Measurements from ENCODE around the gene XIRP1. TPM values are rescaled to one million over a fixed set of nuclear protein-coding genes. Genes with fewer than 3 reads are reported as not detected.

Gene XIRP1
- total RNA-seq, 1 experiment from 2014 or later: not detected

GRCh38 chr3:39153977-39154279 lies 38.5 kb downstream of the XIRP1 start:
- RAD21 ChIA-PET (ENCODE audit: low non-redundant PET in 1 of 2, low total read pairs in 2 of 2, uncharacterized antibody in 2 of 2, unreplicated experiment in 2 of 2): no interaction called here

More at GRCh38 chr3:39153977-39154279, 38.5 kb downstream of the XIRP1 start:
- H3K9me2 ChIP-seq (ENCODE audit: insufficient read depth): no peaks in the 10 kb centered on the region
- ChIA-PET CTCF (no interaction called here), POLR2A (no interaction called here)
- H3K4me1 ChIP-seq (ENCODE audit: control insufficient read depth in 1 of 2, insufficient read depth in 2 of 2, low read length in 2 of 2): peaks cover 44 to 51% of the 10 kb centered on the region in 2 experiments
- peak overlapping the region; percentile 82 for H3K27ac ChIP-seq (ENCODE audit: low read depth, low read length)
- BruUV-seq (replicated peaks): no TSS peak
- peak overlapping the region; percentile 81 for H3K4me2 ChIP-seq (ENCODE audit: low read length)
- no peaks in the 10 kb centered on the region for H3K27me3 ChIP-seq (ENCODE audit: insufficient read depth, low read length)
- TF ChIP-seq ZBTB33 (IDR thresholded peaks at IDR 0.05; ENCODE audit: extremely low read depth, insufficient replicate concordance, low read length) (no peak), JUND (IDR thresholded peaks at IDR 0.05) (no peak), SP1 (IDR thresholded peaks at IDR 0.05; ENCODE audit: low read depth) (no peak), CTCF (IDR thresholded peaks at IDR 0.05 in 2 of 3, conservative IDR thresholded peaks at IDR 0.05 in 1 of 3; ENCODE audit: borderline replicate concordance in 1 of 3, insufficient read depth in 1 of 3, low read depth in 2 of 3, low read length in 2 of 3) (no peak), EZH2 (IDR thresholded peaks at IDR 0.05) (no peak), REST (IDR thresholded peaks at IDR 0.05; ENCODE audit: low read depth) (no peak), RAD21 (IDR thresholded peaks at IDR 0.05; ENCODE audit: low read depth) (no peak), FOSL1 (IDR thresholded peaks at IDR 0.05; ENCODE audit: low read depth) (no peak), EZH2phosphoT487 (IDR thresholded peaks at IDR 0.05; ENCODE audit: borderline replicate concordance) (no peak), YY1 (IDR thresholded peaks at IDR 0.05; ENCODE audit: extremely low read depth, insufficient replicate concordance, low read depth, low read length) (no peak), CEBPB (IDR thresholded peaks at IDR 0.05; ENCODE audit: low read depth) (no peak), MAX (IDR thresholded peaks at IDR 0.05) (no peak), ZNF274 (IDR thresholded peaks at IDR 0.05; ENCODE audit: low read depth, low read length) (no peak), SIN3A (IDR thresholded peaks at IDR 0.05; ENCODE audit: low read depth) (no peak)
- no peaks in the 10 kb centered on the region for H3K9me3 ChIP-seq (ENCODE audit: control insufficient read depth in 1 of 2, insufficient read depth in 1 of 2, low read depth in 1 of 2, low read length in 2 of 2)
- DNase-seq (ENCODE audit: low read depth, low spot score) (no peak), ATAC-seq (no peak; the same call in 1 of the 2 replicates)
- H3K36me3 ChIP-seq (ENCODE audit: control insufficient read depth in 1 of 2, insufficient read depth in 2 of 2, low read length in 2 of 2): 0 out of 4 replicates have a peak, but pooled peaks cover 0 to 2% of the 10 kb centered on the region in 2 experiments
- intact Hi-C loops (cut with micrococcal nuclease): no loop called here
- H3K4me3 ChIP-seq (replicated peaks in 1 of 2; ENCODE audit: low read depth in 1 of 2, low read length in 2 of 2): peak overlapping the region; percentile 60 to 79
- peak overlapping the region; percentile 86 for H3K9ac ChIP-seq (ENCODE audit: low read length)
- peaks cover 26% of the 10 kb centered on the region; the same call in 1 of the 2 replicates for H4K20me1 ChIP-seq (ENCODE audit: insufficient read depth)
- peaks cover 37% of the 10 kb centered on the region for H3K79me2 ChIP-seq (ENCODE audit: insufficient read depth, low read length)
- H2AFZ ChIP-seq (ENCODE audit: low read depth, low read length, poor library complexity, severe bottlenecking): no peak overlapping the region

Data from HCT116 (cell line).